CD14-positive monocyte (primary cell): Measurements from ENCODE around the gene MEIS1. TPM values are rescaled to one million over a fixed set of nuclear protein-coding genes. Genes with fewer than 3 reads are reported as not detected.

Experiments
- DNase-seq, 3 donors: peaks; one replicate each; pipeline ENCODE4 v3.0.0-alpha.2; 2011 to 2022
- H2AFZ ChIP-seq: 2 replicates; pipeline ENCODE4 v1.6.0; 2012; ENCODE audit warnings: mild to moderate bottlenecking, low read depth, low read length, inconsistent platforms; ENCODE audit not compliant: insufficient read depth, poor library complexity, severe bottlenecking
- H3K27ac ChIP-seq, 2 donors: 1 replicate in 1 of 2; 2 replicates in 1 of 2; pipeline ENCODE4 v1.5.1; 2012 to 2013; ENCODE audit warnings: low read length in 2 of 2, control low read depth in 1 of 2, inconsistent platforms in 1 of 2, low read depth in 1 of 2, mild to moderate bottlenecking in 1 of 2
- H3K27me3 ChIP-seq, 2 donors: one replicate each; pipeline versions ENCODE4 v1.6.0 to v1.6.1; 2011 to 2013; ENCODE audit warnings: low read length in 2 of 2; ENCODE audit not compliant: control insufficient read depth in 2 of 2, insufficient read depth in 2 of 2
- H3K36me3 ChIP-seq, 2 donors: replicated peaks in 1 of 2; 1 replicate in 1 of 2; 2 replicates in 1 of 2; pipeline versions ENCODE4 v1.5.1 to v1.6.1; 2012 to 2013; ENCODE audit warnings: low read length in 2 of 2, control low read depth in 1 of 2, inconsistent platforms in 1 of 2, mild to moderate bottlenecking in 1 of 2; ENCODE audit not compliant: insufficient read depth in 2 of 2, control insufficient read depth in 1 of 2
- H3K4me1 ChIP-seq, 2 donors: 1 replicate in 1 of 2; 2 replicates in 1 of 2; pipeline versions ENCODE4 v1.5.1 to v1.6.1; 2012 to 2013; ENCODE audit warnings: low read length in 2 of 2, control low read depth in 1 of 2, inconsistent platforms in 1 of 2, mild to moderate bottlenecking in 1 of 2, moderate library complexity in 1 of 2; ENCODE audit not compliant: insufficient read depth in 2 of 2, control insufficient read depth in 1 of 2
- H3K4me2 ChIP-seq: replicated peaks from 2 replicates; pipeline ENCODE3; 2012; ENCODE audit warnings: low read length, moderate library complexity, mild to moderate bottlenecking; ENCODE audit not compliant: poor library complexity, severe bottlenecking; ENCODE audit errors: extremely low read depth
- H3K4me3 ChIP-seq, 3 experiments: fragments of 200-600 bp in 1 of 3; sonication (generic) in 1 of 3; replicated peaks in 1 of 3; 1 replicate in 2 of 3; 2 replicates in 1 of 3; pipeline ENCODE4 v1.5.1; 2011 to 2013; ENCODE audit warnings: low read length in 3 of 3, mild to moderate bottlenecking in 3 of 3, control low read depth in 2 of 3, low read depth in 2 of 3, inconsistent platforms in 1 of 3, moderate library complexity in 1 of 3
- H3K79me2 ChIP-seq: 2 replicates; pipeline ENCODE4 v1.6.0; 2012; ENCODE audit warnings: mild to moderate bottlenecking, control low read depth, inconsistent platforms, low read length, moderate library complexity; ENCODE audit not compliant: insufficient read depth
- H3K9ac ChIP-seq: 2 replicates; pipeline ENCODE4 v1.6.0; 2017; ENCODE audit warnings: low read length, mild to moderate bottlenecking; ENCODE audit not compliant: insufficient read depth, poor library complexity, severe bottlenecking
- H3K9me3 ChIP-seq, 2 donors: replicated peaks in 1 of 2; 1 replicate in 1 of 2; 2 replicates in 1 of 2; pipeline versions ENCODE4 v1.5.1 to v1.6.1; 2012 to 2013; ENCODE audit warnings: low read length in 2 of 2, control low read depth in 1 of 2; ENCODE audit not compliant: control insufficient read depth in 1 of 2, insufficient read depth in 1 of 2
- H4K20me1 ChIP-seq: 2 replicates; pipeline ENCODE4 v1.6.0; 2012; ENCODE audit warnings: mild to moderate bottlenecking, low read length, control low read depth, moderate library complexity; ENCODE audit not compliant: insufficient read depth
- H3K27ac Mint-ChIP-seq, 7 donors: one replicate each; pipeline ENCODE4 v1.8.0; 2020; ENCODE audit warnings: mild to moderate bottlenecking in 7 of 7, mixed read lengths in 7 of 7, moderate library complexity in 6 of 7, inconsistent platforms in 2 of 7
- H3K27me3 Mint-ChIP-seq, 3 donors: one replicate each; pipeline ENCODE4 v1.8.0; 2021 to 2022; ENCODE audit warnings: low read depth in 3 of 3, mild to moderate bottlenecking in 3 of 3, mixed read lengths in 3 of 3, moderate library complexity in 3 of 3, inconsistent platforms in 1 of 3
- H3K36me3 Mint-ChIP-seq, 2 donors: one replicate each; pipeline ENCODE4 v1.8.0; 2020; ENCODE audit warnings: mixed read lengths in 2 of 2, inconsistent platforms in 1 of 2, mild to moderate bottlenecking in 1 of 2
- H3K4me1 Mint-ChIP-seq: one replicate; pipeline ENCODE4 v1.8.0; 2020; ENCODE audit warnings: mild to moderate bottlenecking, mixed read lengths
- H3K4me3 Mint-ChIP-seq, 2 donors: one replicate each; pipeline ENCODE4 v1.8.0; 2020; ENCODE audit warnings: mild to moderate bottlenecking in 2 of 2, mixed read lengths in 2 of 2, moderate library complexity in 1 of 2
- H3K9me3 Mint-ChIP-seq, 7 donors: one replicate each; pipeline ENCODE4 v1.8.0; 2020 to 2022; ENCODE audit warnings: mixed read lengths in 7 of 7, mild to moderate bottlenecking in 6 of 7, moderate library complexity in 6 of 7, inconsistent platforms in 2 of 7
- CTCF ChIP-seq: fragments of 200-600 bp; IDR thresholded peaks from one replicate; pipeline ENCODE4 v1.8.0; 2022; ENCODE audit warnings: antibody characterized with exemption, mild to moderate bottlenecking
- WGBS: methylation state at CpG from one replicate; pipeline ENCODE4 v1.1.5; 2013; ENCODE audit warnings: missing lambda C conversion rate; ENCODE audit not compliant: insufficient coverage; 5-methylcytosine and 5-hydroxymethylcytosine counted together
- intact Hi-C, 2 donors: fragments of 100-400 bp; cut with micrococcal nuclease; formaldehyde crosslinking; loops; one replicate each; pipeline versions ENCODE4 v1.15.0 to v1.15.1; 2023
- polyA plus RNA-seq, 3 donors: library from polyadenylated mRNA; depleted of rRNA in 1 of 3; unstranded in 2 of 3; stranded (reverse) in 1 of 3; fragments of 300-500 nt in 2 of 3; fragments of >200 nt in 1 of 3; fragmentation: Illumina TruSeq in 2 of 3; gene quantifications; 1 replicate in 2 of 3; 2 replicates in 1 of 3; pipeline ENCODE4 v1.2.3, GENCODE V29; 2012 to 2021

Gene MEIS1
- polyA plus RNA-seq, 3 donors = 0.09 to 0.40 TPM; not detected in 1

GRCh38 chr2:66389651-66390131 lies 45.2 kb upstream of the MEIS1 start:
- Histone ChIP-seq H3K4me3 (no peak overlapping the region), H3K4me2 (no peak overlapping the region), H3K27ac (no peak overlapping the region), H3K79me2 (no peaks in the 10 kb centered on the region), H3K9me3 (peaks cover 0 to 7% of the 10 kb centered on the region in 2 donors), H3K4me1 (no peaks in the 10 kb centered on the region), H3K27me3 (no peaks in the 10 kb centered on the region), H3K36me3 (no peaks in the 10 kb centered on the region), H4K20me1 (no peaks in the 10 kb centered on the region), H3K9ac (no peak overlapping the region), H2AFZ (no peak overlapping the region)
- 100% methylated on average over 1 of the region's 3 CpGs for WGBS
- intact Hi-C loops = no loop called here
- Mint-ChIP-seq H3K27me3 (no peaks in the 10 kb centered on the region), H3K36me3 (no peaks in the 10 kb centered on the region), H3K4me1 (no peaks in the 10 kb centered on the region), H3K9me3 (peaks cover 0 to 16% (median 5%) of the 10 kb centered on the region in 7 donors), H3K27ac (peak overlapping the region in 1 of 7 donors; percentile 77), H3K4me3 (no peak overlapping the region)
- TF ChIP-seq CTCF = no peak
- DNase-seq = no peak

- WGBS = 90% methylated on average over 2 of the region's 4 CpGs
- DNase-seq = no peak
- H3K9me3 ChIP-seq = peaks cover 0 to 7% of the 10 kb centered on the region in 2 donors
- Mint-ChIP-seq H3K4me1 (no peaks in the 10 kb centered on the region), H3K4me3 (no peak overlapping the region), H3K36me3 (no peaks in the 10 kb centered on the region), H3K27me3 (no peaks in the 10 kb centered on the region), H3K9me3 (peaks cover 0 to 16% (median 5%) of the 10 kb centered on the region in 7 donors), H3K27ac (peak overlapping the region in 1 of 7 donors; percentile 77)
- no peak overlapping the region for H3K4me2 ChIP-seq
- H4K20me1 ChIP-seq = no peaks in the 10 kb centered on the region
- no peaks in the 10 kb centered on the region for H3K27me3 ChIP-seq
- H3K4me1 ChIP-seq = no peaks in the 10 kb centered on the region
- intact Hi-C loops = no loop called here
- no peaks in the 10 kb centered on the region for H3K36me3 ChIP-seq
- no peak for TF ChIP-seq CTCF
- H3K9ac ChIP-seq = no peak overlapping the region
- no peaks in the 10 kb centered on the region for H3K79me2 ChIP-seq
- no peak overlapping the region for H3K4me3 ChIP-seq
- no peak overlapping the region for H3K27ac ChIP-seq
- no peak overlapping the region for H2AFZ ChIP-seq
Measured at GRCh38 chr2:66390152-66390551, 44.8 kb upstream of the MEIS1 start.
